ENCODE data around the gene ODAM. TPM values are rescaled to one million over a fixed set of nuclear protein-coding genes. Genes with fewer than 3 reads are reported as not detected.

Gene ODAM, protein sequence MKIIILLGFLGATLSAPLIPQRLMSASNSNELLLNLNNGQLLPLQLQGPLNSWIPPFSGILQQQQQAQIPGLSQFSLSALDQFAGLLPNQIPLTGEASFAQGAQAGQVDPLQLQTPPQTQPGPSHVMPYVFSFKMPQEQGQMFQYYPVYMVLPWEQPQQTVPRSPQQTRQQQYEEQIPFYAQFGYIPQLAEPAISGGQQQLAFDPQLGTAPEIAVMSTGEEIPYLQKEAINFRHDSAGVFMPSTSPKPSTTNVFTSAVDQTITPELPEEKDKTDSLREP
- 10 to 100 TPM in 1 of 4 donors, 1 to 10 TPM in 3; 1.9 to 18.5 (median 3.9) TPM for total RNA-seq

DNA sequence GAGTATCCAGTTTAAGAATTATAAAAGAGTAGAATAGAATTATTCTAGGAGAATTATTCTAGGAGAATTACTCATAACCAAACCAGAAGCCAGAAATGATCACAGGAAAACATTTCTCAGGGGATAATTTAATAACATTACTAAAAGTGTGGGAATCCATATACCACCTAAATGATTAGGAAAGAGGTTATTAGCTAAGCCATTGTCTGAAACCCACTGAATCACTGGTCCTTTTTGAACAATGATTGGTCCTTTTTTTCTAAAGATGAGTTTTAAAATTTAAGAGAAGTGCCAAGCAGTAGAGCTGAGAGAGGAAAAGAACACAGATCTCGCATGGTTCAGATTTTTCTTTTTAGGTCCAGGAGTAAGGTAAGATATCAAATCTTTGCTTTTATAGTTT is at the start of gene ODAM:
Gene ODAM (plus strand): TSS at position 301 of the 400 bp plus-strand sequence. CDS start 819 bp downstream, outside the sequence.
- peak within 1 kb of the TSS in 1 of 3 donors; percentile 32 for H3K27ac ChIP-seq
- intact Hi-C loops (cut with DNase I), result no loop called here
- no peaks in the 10 kb centered on the region for H3K9me3 ChIP-seq
- no peak for DNase-seq
- H3K4me1 ChIP-seq, result peaks cover 21 to 29% of the 10 kb centered on the region in 2 donors
- H3K36me3 ChIP-seq, result no peaks in the 10 kb centered on the region
- TF ChIP-seq, protein P1, sequence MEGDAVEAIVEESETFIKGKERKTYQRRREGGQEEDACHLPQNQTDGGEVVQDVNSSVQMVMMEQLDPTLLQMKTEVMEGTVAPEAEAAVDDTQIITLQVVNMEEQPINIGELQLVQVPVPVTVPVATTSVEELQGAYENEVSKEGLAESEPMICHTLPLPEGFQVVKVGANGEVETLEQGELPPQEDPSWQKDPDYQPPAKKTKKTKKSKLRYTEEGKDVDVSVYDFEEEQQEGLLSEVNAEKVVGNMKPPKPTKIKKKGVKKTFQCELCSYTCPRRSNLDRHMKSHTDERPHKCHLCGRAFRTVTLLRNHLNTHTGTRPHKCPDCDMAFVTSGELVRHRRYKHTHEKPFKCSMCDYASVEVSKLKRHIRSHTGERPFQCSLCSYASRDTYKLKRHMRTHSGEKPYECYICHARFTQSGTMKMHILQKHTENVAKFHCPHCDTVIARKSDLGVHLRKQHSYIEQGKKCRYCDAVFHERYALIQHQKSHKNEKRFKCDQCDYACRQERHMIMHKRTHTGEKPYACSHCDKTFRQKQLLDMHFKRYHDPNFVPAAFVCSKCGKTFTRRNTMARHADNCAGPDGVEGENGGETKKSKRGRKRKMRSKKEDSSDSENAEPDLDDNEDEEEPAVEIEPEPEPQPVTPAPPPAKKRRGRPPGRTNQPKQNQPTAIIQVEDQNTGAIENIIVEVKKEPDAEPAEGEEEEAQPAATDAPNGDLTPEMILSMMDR (IDR thresholded peaks at IDR 0.05), result no peak
- TF ChIP-seq POLR2A (IDR thresholded peaks at IDR 0.05), result no peak
- no peaks in the 10 kb centered on the region for H3K27me3 ChIP-seq
- WGBS, 2 donors, result 74 to 90% methylated on average over 1 of the region's 1 CpG
- H3K4me3 ChIP-seq (replicated peaks in 1 of 3), result no peak within 1 kb of the TSS

DNA sequence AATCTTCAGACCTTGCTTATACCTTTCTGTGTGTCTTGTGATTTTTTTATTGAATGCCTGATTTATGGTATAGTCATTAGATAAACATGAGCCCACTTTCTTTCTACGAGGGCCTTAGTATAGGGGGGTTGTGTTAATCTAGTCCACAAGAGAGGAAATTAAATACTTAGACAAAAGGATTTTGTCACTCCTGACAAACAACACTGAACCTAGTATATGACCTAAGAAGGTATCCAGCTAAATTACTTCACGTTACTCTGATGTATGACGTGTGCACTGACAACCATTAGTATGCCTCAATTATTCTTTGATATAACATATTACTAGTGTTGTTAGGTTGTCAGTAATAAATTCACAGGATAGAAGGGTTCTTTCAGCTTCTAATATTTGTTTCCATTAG is 44.3 kb upstream of the ODAM start:
- Histone ChIP-seq H3K27me3 (no peaks in the 10 kb centered on the region), H3K27ac (no peak overlapping the region), H3K4me3 (replicated peaks in 1 of 3) (no peak overlapping the region), H3K9me3 (no peaks in the 10 kb centered on the region), H3K36me3 (no peaks in the 10 kb centered on the region), H3K4me1 (no peaks in the 10 kb centered on the region)
- no peak for DNase-seq
- TF ChIP-seq, protein P1 (IDR thresholded peaks at IDR 0.05), result no peak
- TF ChIP-seq POLR2A (IDR thresholded peaks at IDR 0.05), result no peak
- intact Hi-C loops (cut with DNase I), result no loop called here
- WGBS, 2 donors, result 76 to 80% methylated on average over 3 of the region's 3 CpGs

DNA sequence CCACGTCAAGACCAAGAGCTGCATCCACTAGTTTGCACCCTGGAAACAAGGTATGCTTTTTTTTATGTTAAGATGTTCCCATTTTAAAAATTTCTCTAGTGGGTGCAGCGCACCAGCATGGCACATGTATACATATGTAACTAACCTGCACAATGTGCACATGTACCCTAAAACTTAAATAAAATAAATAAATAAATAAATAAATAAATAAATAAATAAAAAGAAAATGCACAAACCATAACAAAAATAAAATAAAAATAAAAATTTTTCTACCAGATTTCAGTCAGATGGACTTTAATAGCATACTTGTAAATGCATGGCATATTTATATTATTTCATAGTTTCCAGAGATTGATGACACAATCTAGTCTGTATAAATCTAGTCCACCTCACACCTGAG is 43.4 kb upstream of the ODAM start:
- no peak for DNase-seq
- TF ChIP-seq, protein P1 (IDR thresholded peaks at IDR 0.05), result no peak
- TF ChIP-seq POLR2A (IDR thresholded peaks at IDR 0.05), result no peak
- Histone ChIP-seq H3K4me3 (replicated peaks in 1 of 3) (no peak overlapping the region), H3K27me3 (no peaks in the 10 kb centered on the region), H3K4me1 (no peaks in the 10 kb centered on the region), H3K27ac (no peak overlapping the region), H3K36me3 (no peaks in the 10 kb centered on the region), H3K9me3 (no peaks in the 10 kb centered on the region)
- intact Hi-C loops (cut with DNase I), result no loop called here
- WGBS, 2 donors, result 90 to 91% methylated on average over 2 of the region's 2 CpGs

DNA sequence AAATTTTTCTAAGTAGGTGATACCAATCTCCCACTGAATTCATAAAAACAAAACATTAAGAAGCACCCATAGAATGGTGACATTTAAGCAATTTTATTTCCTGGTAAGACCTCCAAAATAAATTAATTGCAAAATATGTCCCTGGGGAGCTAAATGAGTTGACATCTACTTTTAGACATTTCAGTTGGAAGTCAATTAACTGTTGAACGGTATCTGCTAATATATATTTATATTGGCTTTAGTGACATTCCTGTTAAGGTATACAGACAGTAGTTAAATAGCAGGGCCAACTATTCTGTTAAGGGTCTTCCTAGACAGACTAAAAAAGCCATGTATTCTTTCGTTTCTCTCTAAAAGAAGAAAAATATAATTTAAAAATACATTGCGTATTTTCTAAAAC is 41.6 kb upstream of the ODAM start, which contains the start of gene PRR27:
Gene PRR27 (plus strand): TSS at position 301 of the 400 bp plus-strand sequence. CDS start 139 bp downstream, outside the sequence.
- Histone ChIP-seq H3K4me1 (no peaks in the 10 kb centered on the region), H3K36me3 (no peaks in the 10 kb centered on the region), H3K27me3 (no peaks in the 10 kb centered on the region), H3K9me3 (no peaks in the 10 kb centered on the region), H3K27ac (no peak within 1 kb of the TSS), H3K4me3 (replicated peaks in 1 of 3) (no peak within 1 kb of the TSS)
- TF ChIP-seq, protein P1 (IDR thresholded peaks at IDR 0.05), result no peak
- TF ChIP-seq POLR2A (IDR thresholded peaks at IDR 0.05), result no peak
- no peak for DNase-seq
- intact Hi-C loops (cut with DNase I), result no loop called here
- WGBS, 2 donors, result 86 to 92% methylated on average over 3 of the region's 3 CpGs

DNA sequence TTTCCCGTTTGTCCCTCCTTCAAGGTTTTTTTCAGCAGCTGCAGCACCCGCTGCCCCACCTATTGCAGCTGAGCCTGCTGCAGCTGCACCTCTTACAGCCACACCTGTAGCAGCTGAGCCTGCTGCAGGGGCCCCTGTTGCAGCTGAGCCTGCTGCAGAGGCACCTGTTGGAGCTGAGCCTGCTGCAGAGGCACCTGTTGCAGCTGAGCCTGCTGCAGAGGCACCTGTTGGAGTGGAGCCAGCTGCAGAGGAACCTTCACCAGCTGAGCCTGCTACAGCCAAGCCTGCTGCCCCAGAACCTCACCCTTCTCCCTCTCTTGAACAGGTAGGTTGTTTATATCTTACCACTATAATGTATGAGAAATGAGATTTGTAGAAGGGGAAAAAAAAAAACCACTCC is 36.9 kb upstream of the ODAM start:
- H3K4me3 ChIP-seq (replicated peaks in 1 of 3), result no peak overlapping the region
- DNase-seq, result peak; percentile 31 to 42
- no peaks in the 10 kb centered on the region for H3K27me3 ChIP-seq
- TF ChIP-seq, protein P1 (IDR thresholded peaks at IDR 0.05), result no peak
- TF ChIP-seq POLR2A (IDR thresholded peaks at IDR 0.05), result no peak
- H3K27ac ChIP-seq, result no peak overlapping the region
- H3K36me3 ChIP-seq, result no peaks in the 10 kb centered on the region
- H3K9me3 ChIP-seq, result no peaks in the 10 kb centered on the region
- 45 to 56% methylated on average over 2 of the region's 2 CpGs for WGBS, 2 donors
- H3K4me1 ChIP-seq, result no peaks in the 10 kb centered on the region
- intact Hi-C loops (cut with DNase I), result no loop called here
